Smooth muscle cell (in vitro differentiated cells): Measurements from ENCODE around the gene MRGPRD. TPM values are rescaled to one million over a fixed set of nuclear protein-coding genes. Genes with fewer than 3 reads are reported as not detected.

ENCODE experiments used
- DNase-seq: peaks from one replicate; lab custom pipeline; 2025; ENCODE audit not compliant: unreplicated experiment; lab: John Stamatoyannopoulos, UW
- H2AFZ ChIP-seq: fragments of 200-600 bp; sonication (generic); 2 replicates; pipeline ENCODE4 v1.6.0; 2016; ENCODE audit warnings: antibody characterized with exemption, low read depth, mild to moderate bottlenecking
- H3F3A ChIP-seq: fragments of 200-600 bp; sonication (generic); 2 replicates; pipeline ENCODE4 v1.6.0; 2017; ENCODE audit warnings: antibody characterized with exemption, low read depth
- H3K27ac ChIP-seq: fragments of 200-600 bp; sonication (generic); 2 replicates; pipeline ENCODE4 v1.5.1; 2016; ENCODE audit warnings: low read depth, mild to moderate bottlenecking
- H3K27me3 ChIP-seq: fragments of 200-600 bp; sonication (generic); 2 replicates; pipeline ENCODE4 v1.6.1; 2016; ENCODE audit warnings: low read depth, mild to moderate bottlenecking
- H3K36me3 ChIP-seq: fragments of 200-600 bp; sonication (generic); 2 replicates; pipeline ENCODE4 v1.5.1; 2016; ENCODE audit warnings: low read depth
- H3K4me1 ChIP-seq: fragments of 200-600 bp; sonication (generic); 2 replicates; pipeline ENCODE4 v1.5.1; 2016; ENCODE audit warnings: low read depth
- H3K4me2 ChIP-seq: fragments of 200-600 bp; sonication (generic); 2 replicates; pipeline ENCODE4 v1.6.0; 2016; ENCODE audit warnings: mild to moderate bottlenecking
- H3K4me3 ChIP-seq: fragments of 200-600 bp; sonication (generic); 2 replicates; pipeline ENCODE4 v1.5.1; 2016; ENCODE audit warnings: mild to moderate bottlenecking
- H3K79me2 ChIP-seq: fragments of 200-600 bp; sonication (generic); 2 replicates; pipeline ENCODE4 v1.6.0; 2016; ENCODE audit warnings: low read depth, mild to moderate bottlenecking
- H3K9ac ChIP-seq: fragments of 200-600 bp; sonication (generic); 2 replicates; pipeline ENCODE4 v1.6.0; 2016; ENCODE audit warnings: low read depth
- H3K9me3 ChIP-seq: fragments of 200-600 bp; sonication (generic); replicated peaks from 2 replicates; pipeline ENCODE4 v1.5.1; 2016; ENCODE audit warnings: low read depth
- H4K20me1 ChIP-seq: fragments of 200-600 bp; sonication (generic); 2 replicates; pipeline ENCODE4 v1.6.0; 2016; ENCODE audit warnings: low read depth
- CTCF ChIP-seq: fragments of 200-600 bp; sonication (generic); IDR thresholded peaks from 2 replicates; pipeline ENCODE4 v1.5.1; 2017; ENCODE audit warnings: borderline replicate concordance, mild to moderate bottlenecking, antibody characterized with exemption; ENCODE audit not compliant: insufficient read depth, poor library complexity, severe bottlenecking
- WGBS: methylation state at CpG from one replicate; pipeline ENCODE4 v1.1.7; 2016; ENCODE audit warnings: low lambda C conversion rate; 5-methylcytosine and 5-hydroxymethylcytosine counted together
- polyA plus RNA-seq: library from polyadenylated mRNA; unstranded; fragments of >200 nt; fragmentation: Nextera tagmentation; extraction: Ambion mirVana; gene quantifications from 2 replicates; pipeline ENCODE4 v1.2.1, GENCODE V29; 2016
- total RNA-seq: library from RNA; depleted of rRNA; stranded (reverse); fragments of >200 nt; gene quantifications from 2 replicates; pipeline ENCODE4 v1.2.3, GENCODE V29; 2014

Gene MRGPRD
- total and polyA plus RNA-seq, 2 experiments from 2014 or later: not detected

- no peak for DNase-seq
These were observed 41.5 kb upstream of the MRGPRD start for GRCh38 chr11:69022260-69022659.

GRCh38 chr11:69018924-69019323 is 38.1 kb upstream of the MRGPRD start:
- Histone ChIP-seq H2AFZ (no peak overlapping the region), H3K4me1 (peaks cover 5% of the 10 kb centered on the region), H3K9me3 (no peaks in the 10 kb centered on the region), H3K79me2 (no peaks in the 10 kb centered on the region), H3K9ac (no peak overlapping the region), H3K4me3 (no peak overlapping the region), H3F3A (peaks cover 6% of the 10 kb centered on the region), H4K20me1 (no peaks in the 10 kb centered on the region), H3K27ac (no peak overlapping the region), H3K27me3 (no peaks in the 10 kb centered on the region), H3K4me2 (no peak overlapping the region), H3K36me3 (no peaks in the 10 kb centered on the region)
- DNase-seq: no peak
- WGBS: 71% methylated on average over 13 of the region's 13 CpGs
- no peak for TF ChIP-seq CTCF

More at GRCh38 chr11:69022260-69022659, 41.5 kb upstream of the MRGPRD start:
- H3K4me1 ChIP-seq: no peaks in the 10 kb centered on the region
- no peaks in the 10 kb centered on the region for H3F3A ChIP-seq
- no peak for TF ChIP-seq CTCF
- no peak overlapping the region for H3K27ac ChIP-seq
- H3K36me3 ChIP-seq: no peaks in the 10 kb centered on the region
- no peak overlapping the region for H3K9ac ChIP-seq
- no peak overlapping the region for H3K4me3 ChIP-seq
- no peaks in the 10 kb centered on the region for H4K20me1 ChIP-seq
- H3K79me2 ChIP-seq: no peaks in the 10 kb centered on the region
- WGBS: 66% methylated on average over 10 of the region's 10 CpGs
- no peaks in the 10 kb centered on the region for H3K9me3 ChIP-seq
- H3K4me2 ChIP-seq: no peak overlapping the region
- no peaks in the 10 kb centered on the region for H3K27me3 ChIP-seq
- H2AFZ ChIP-seq: peak overlapping the region; percentile 24

GRCh38 chr11:69017951-69018350 is 37.2 kb upstream of the MRGPRD start:
- peaks cover 13% of the 10 kb centered on the region for H3F3A ChIP-seq
- no peaks in the 10 kb centered on the region for H3K36me3 ChIP-seq
- no peak overlapping the region for H2AFZ ChIP-seq
- H3K79me2 ChIP-seq: no peaks in the 10 kb centered on the region
- no peaks in the 10 kb centered on the region for H3K27me3 ChIP-seq
- no peak overlapping the region for H3K4me2 ChIP-seq
- H3K9me3 ChIP-seq: no peaks in the 10 kb centered on the region
- no peak overlapping the region for H3K4me3 ChIP-seq
- no peak for TF ChIP-seq CTCF
- no peaks in the 10 kb centered on the region for H4K20me1 ChIP-seq
- no peak overlapping the region for H3K9ac ChIP-seq
- peaks cover 13% of the 10 kb centered on the region for H3K4me1 ChIP-seq
- WGBS: 88% methylated on average over 10 of the region's 10 CpGs
- no peak for DNase-seq
- H3K27ac ChIP-seq: no peak overlapping the region

GRCh38 chr11:69014898-69015549 is 34.2 kb upstream of the MRGPRD start:
- no peak overlapping the region for H2AFZ ChIP-seq
- peaks cover 38% of the 10 kb centered on the region for H3K4me1 ChIP-seq
- WGBS: 65% methylated on average over 9 of the region's 9 CpGs

More at GRCh38 chr11:69014898-69015549, 34.2 kb upstream of the MRGPRD start:
- TF ChIP-seq CTCF: no peak
- peak overlapping the region; percentile 71 for H3K27ac ChIP-seq
- H4K20me1 ChIP-seq: no peaks in the 10 kb centered on the region
- peak overlapping the region; percentile 87 for H3K4me2 ChIP-seq
- H3K4me3 ChIP-seq: no peak overlapping the region
- H3K9ac ChIP-seq: no peak overlapping the region
- H3K9me3 ChIP-seq: no peaks in the 10 kb centered on the region
- no peak for DNase-seq
- no peaks in the 10 kb centered on the region for H3K36me3 ChIP-seq
- no peaks in the 10 kb centered on the region for H3K27me3 ChIP-seq
- H3F3A ChIP-seq: peaks cover 13% of the 10 kb centered on the region
- H3K79me2 ChIP-seq: no peaks in the 10 kb centered on the region
